ENCODE data around the gene FAM174B.

Gene FAM174B

GRCh38 chr15:92655178-92655995 is at the start of gene FAM174B:
Gene FAM174B, minus strand, starts transcription at chr15:92655775.
- no peak within 1 kb of the TSS for H3K4me3 ChIP-seq (ENCODE audit: control insufficient read depth, low read depth, low read length)
- DNase-seq (ENCODE audit: low read depth), result peak; percentile 7
- no peak for TF ChIP-seq CTCF (conservative IDR thresholded peaks at IDR 0.05; ENCODE audit: control insufficient read depth, insufficient read depth, low read depth, low read length)

- no peak for DNase-seq (ENCODE audit: low read depth)
- no peak overlapping the region for H3K4me3 ChIP-seq (ENCODE audit: control insufficient read depth, low read depth, low read length)
- no peak for TF ChIP-seq CTCF (conservative IDR thresholded peaks at IDR 0.05; ENCODE audit: control insufficient read depth, insufficient read depth, low read depth, low read length)
Observed at GRCh38 chr15:92696096-92696495, 40.5 kb upstream of the FAM174B start.

DNA sequence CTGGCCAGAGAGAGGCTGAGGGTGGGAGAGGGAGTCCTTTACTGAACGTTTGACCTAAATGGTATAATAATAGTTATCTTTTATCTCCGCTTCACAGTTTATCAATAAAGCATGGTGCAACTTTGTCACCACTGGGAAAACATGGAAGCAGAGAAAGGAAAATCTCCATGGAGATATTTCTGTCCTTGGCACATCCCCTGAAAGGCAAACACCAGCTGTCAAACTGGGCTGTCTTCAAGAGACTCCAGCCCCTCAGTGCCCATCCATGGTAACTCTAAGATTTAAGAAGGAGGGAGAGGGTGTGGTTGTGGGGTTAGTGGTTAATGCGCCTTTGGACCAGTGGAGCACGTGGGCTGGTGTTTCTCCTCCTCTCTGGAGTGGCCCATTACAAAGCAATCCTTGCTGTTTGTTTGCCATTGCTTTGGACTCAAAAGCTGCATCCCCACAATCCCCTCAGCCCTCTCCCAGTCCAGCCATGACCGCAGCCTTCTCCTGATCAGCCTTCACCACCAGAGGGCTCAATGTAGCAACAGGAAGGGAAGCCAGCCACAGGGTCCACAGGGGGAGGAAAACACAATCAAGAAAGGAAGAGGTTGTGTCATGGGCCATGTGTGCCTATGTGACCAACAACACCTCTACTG is 38.2 kb upstream of the FAM174B start:
- H3K4me3 ChIP-seq (ENCODE audit: control insufficient read depth, low read depth, low read length), result no peak overlapping the region
- DNase-seq (ENCODE audit: low read depth), result peak; percentile 19
- peak; percentile 39 for TF ChIP-seq CTCF (conservative IDR thresholded peaks at IDR 0.05; ENCODE audit: control insufficient read depth, insufficient read depth, low read depth, low read length)

DNA sequence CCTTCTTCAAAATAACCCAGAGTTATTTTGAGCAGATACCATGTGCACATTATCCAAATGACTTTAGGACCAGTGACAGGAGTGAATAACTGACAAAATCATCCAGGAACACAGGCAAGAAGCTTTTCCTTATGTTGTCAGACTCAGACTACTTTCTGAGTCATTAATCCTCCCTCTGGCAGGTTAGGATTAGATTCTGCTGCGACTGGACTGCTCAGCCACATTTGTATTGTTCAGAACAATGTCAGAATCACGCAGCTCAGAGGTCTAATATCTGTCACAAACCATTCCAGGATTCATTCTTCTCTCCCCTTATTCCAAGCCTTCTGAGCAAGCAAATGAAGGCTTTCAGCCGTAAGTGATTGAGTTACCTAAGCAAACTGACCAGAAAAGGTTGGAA is 34.8 kb upstream of the FAM174B start:
- no peak for TF ChIP-seq CTCF (conservative IDR thresholded peaks at IDR 0.05; ENCODE audit: control insufficient read depth, insufficient read depth, low read depth, low read length)
- H3K4me3 ChIP-seq (ENCODE audit: control insufficient read depth, low read depth, low read length), result no peak overlapping the region
- no peak for DNase-seq (ENCODE audit: low read depth)

- no peak for TF ChIP-seq CTCF (conservative IDR thresholded peaks at IDR 0.05; ENCODE audit: control insufficient read depth, insufficient read depth, low read depth, low read length)
- no peak for DNase-seq (ENCODE audit: low read depth)
- H3K4me3 ChIP-seq (ENCODE audit: control insufficient read depth, low read depth, low read length), result no peak overlapping the region
Observed at GRCh38 chr15:92687746-92688145, 32.2 kb upstream of the FAM174B start.

DNA sequence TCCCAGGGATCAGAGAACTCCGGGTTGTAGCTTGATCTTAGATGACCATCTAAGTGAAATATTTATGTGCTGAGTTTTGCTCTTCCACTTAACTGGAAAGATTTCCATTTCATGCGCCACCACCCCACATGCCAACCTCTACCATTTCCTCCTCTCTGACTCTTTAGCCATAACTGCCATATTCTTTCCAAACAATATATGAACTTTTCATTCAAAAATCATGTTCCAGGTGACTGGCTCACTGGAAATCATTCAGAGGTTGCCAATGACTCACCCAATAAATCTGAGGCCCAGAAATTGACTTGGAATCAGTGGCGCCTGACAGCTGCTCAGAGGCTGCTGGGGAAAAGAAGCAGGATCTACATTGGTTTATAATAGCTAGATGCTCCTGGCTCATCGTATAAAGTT is 31.6 kb upstream of the FAM174B start:
- no peak overlapping the region for H3K4me3 ChIP-seq (ENCODE audit: control insufficient read depth, low read depth, low read length)
- no peak for TF ChIP-seq CTCF (conservative IDR thresholded peaks at IDR 0.05; ENCODE audit: control insufficient read depth, insufficient read depth, low read depth, low read length)
- DNase-seq (ENCODE audit: low read depth), result no peak
